ENCODE data around the gene USP24.
"Not testable (repeated sequence)": the region's sequence is repeated elsewhere in the genome, so short reads cannot be mapped to it uniquely, and the experiment has no call there.

Gene USP24

GRCh38 chr1:55043011-55043410 is 172.2 kb downstream of the USP24 start:
- DNase-seq (ENCODE audit: insufficient read length, low spot score) (no peak), FAIRE-seq (no peak)

- FAIRE-seq (no peak), DNase-seq (ENCODE audit: insufficient read length, low spot score) (no peak)
Measured at GRCh38 chr1:55041613-55042012, 173.6 kb downstream of the USP24 start.

- DNase-seq (ENCODE audit: insufficient read length, low spot score) (no peak), FAIRE-seq (no peak)
Measured at GRCh38 chr1:55040933-55041494, 174.2 kb downstream of the USP24 start.

- FAIRE-seq: no peak
- DNase-seq (ENCODE audit: insufficient read length, low spot score): no peak
Measured at GRCh38 chr1:55040083-55040932, 174.9 kb downstream of the USP24 start.

- FAIRE-seq (no peak), DNase-seq (ENCODE audit: insufficient read length, low spot score) (no peak)
Measured at GRCh38 chr1:55039342-55040082, 175.7 kb downstream of the USP24 start, which contains the start of gene PCSK9. PCSK9 (plus strand) TSS chr1:55039548; CDS start chr1:55039838, 290 bp downstream.

GRCh38 chr1:55038974-55039341 is 176.2 kb downstream of the USP24 start:
- DNase-seq (ENCODE audit: insufficient read length, low spot score) (no peak), FAIRE-seq (no peak)

GRCh38 chr1:55038552-55038838 is 176.7 kb downstream of the USP24 start:
- DNase-seq (ENCODE audit: insufficient read length, low spot score) (no peak), FAIRE-seq (no peak)

GRCh38 chr1:55037733-55038551 is 177.2 kb downstream of the USP24 start:
- FAIRE-seq: no peak
- no peak for DNase-seq (ENCODE audit: insufficient read length, low spot score)

- no peak for DNase-seq (ENCODE audit: insufficient read length, low spot score)
- FAIRE-seq: no peak
Measured at GRCh38 chr1:55035904-55036303, 179.3 kb downstream of the USP24 start.

GRCh38 chr1:55034476-55035133 is 180.6 kb downstream of the USP24 start:
- FAIRE-seq (no peak), DNase-seq (ENCODE audit: insufficient read length, low spot score) (no peak)

GRCh38 chr1:55033265-55033614 is 181.9 kb downstream of the USP24 start:
- no peak for FAIRE-seq
- DNase-seq (ENCODE audit: insufficient read length, low spot score): no peak

- not testable (repeated sequence) for FAIRE-seq; DNase-seq (ENCODE audit: insufficient read length, low spot score)
Measured at GRCh38 chr1:55031098-55031497, 184.1 kb downstream of the USP24 start.

GRCh38 chr1:55026682-55027081 is 188.5 kb downstream of the USP24 start:
- DNase-seq (ENCODE audit: insufficient read length, low spot score); FAIRE-seq: not testable (repeated sequence)

GRCh38 chr1:55024163-55024562 is 191.0 kb downstream of the USP24 start:
- not testable (repeated sequence) for DNase-seq (ENCODE audit: insufficient read length, low spot score); FAIRE-seq

- peak; percentile 78 for FAIRE-seq
Measured at GRCh38 chr1:55021942-55022546, 193.1 kb downstream of the USP24 start.

GRCh38 chr1:55018395-55018794 is 196.8 kb downstream of the USP24 start:
- DNase-seq (ENCODE audit: insufficient read length, low spot score): no peak
- FAIRE-seq: no peak

More at GRCh38 chr1:55021942-55022546, 193.1 kb downstream of the USP24 start:
- peak; percentile 92 for DNase-seq (ENCODE audit: insufficient read length, low spot score)

Data from HTR-8/SVneo (cell line).